ENCODE results near the gene PDCD4. TPM values are rescaled to one million over a fixed set of nuclear protein-coding genes. Genes with fewer than 3 reads are reported as not detected.

Gene PDCD4
- total and polyA plus RNA-seq, 2 of the 8 experiments (the other 6 are each of a cell fraction or from before 2014, with no cell fraction given): 3.3 to 26.8 TPM

DNA sequence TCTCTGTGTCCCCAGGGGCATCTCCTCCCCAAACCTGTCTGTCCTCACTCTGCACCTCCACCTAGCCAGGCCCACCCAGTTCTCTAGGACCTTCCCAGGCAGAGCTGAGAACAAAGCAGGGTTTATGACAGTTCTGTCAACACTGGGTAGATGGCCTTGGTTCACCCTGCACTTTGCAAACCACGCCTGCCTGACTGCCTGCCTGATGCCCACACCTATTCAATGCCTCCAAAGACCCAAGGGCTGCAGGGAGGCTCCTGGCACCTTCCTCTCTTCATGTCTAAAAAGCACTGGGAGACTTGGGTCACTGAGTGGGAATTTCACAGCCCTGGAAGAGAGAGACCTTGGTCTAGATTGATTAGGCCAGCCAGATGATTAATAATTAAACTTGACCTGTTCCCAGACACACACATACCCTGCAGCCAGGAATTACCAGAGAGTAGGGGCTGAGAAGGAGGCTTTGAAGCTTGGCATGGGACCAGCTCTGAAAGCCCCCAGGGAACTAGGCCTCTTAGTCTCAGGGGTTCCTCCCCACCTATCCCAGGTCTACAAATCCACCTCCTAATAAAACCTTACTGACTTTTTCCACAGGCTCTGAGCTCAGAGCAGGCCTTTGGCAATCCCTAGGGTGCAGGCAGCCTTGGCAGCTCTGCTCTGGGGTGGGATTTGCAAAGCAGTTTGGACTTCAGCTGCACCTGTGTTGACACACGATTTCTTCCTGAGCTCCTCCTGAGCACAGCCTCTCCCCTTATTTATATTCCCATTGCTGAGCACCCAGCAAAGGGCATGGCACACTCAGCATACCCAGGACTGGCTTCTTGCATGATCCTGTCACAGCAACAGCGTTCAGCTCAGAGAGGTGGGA lies 25.7 kb upstream of the PDCD4 start:
- H2BK12ac ChIP-seq (ENCODE audit: low read depth, low read length): no peak overlapping the region
- no peak overlapping the region for H3K4me2 ChIP-seq (ENCODE audit: insufficient read depth in 1 of 2, low read depth in 2 of 2, low read length in 2 of 2)
- no peak overlapping the region for H4K91ac ChIP-seq (replicated peaks; ENCODE audit: insufficient read length, low read length)
- CTCF ChIA-PET (ENCODE audit: partially characterized antibody): interaction anchor here (0.8 to 2.1 kb wide), 6 partner anchors 9 to 48 kb away, joined by 3 to 10 read pairs (median 6); no protein-coding TSS in a partner anchor
- H3K23me2 ChIP-seq (ENCODE audit: low read depth, low read length): no peaks in the 10 kb centered on the region
- no peak overlapping the region for H3K27ac ChIP-seq (ENCODE audit: low read depth, low read length)
- no peaks in the 10 kb centered on the region for H4K20me1 ChIP-seq (replicated peaks in 1 of 2; ENCODE audit: control insufficient read depth in 1 of 2, insufficient read depth in 2 of 2, low read length in 2 of 2)
- no peaks in the 10 kb centered on the region for H3K4me1 ChIP-seq (replicated peaks in 1 of 4; ENCODE audit: control insufficient read depth in 3 of 4, insufficient read depth in 4 of 4, low read length in 3 of 4)
- no peak overlapping the region for H2AK5ac ChIP-seq (ENCODE audit: low read depth, low read length)
- H4K8ac ChIP-seq (ENCODE audit: extremely low read depth, insufficient read depth, low read length): 0 out of 2 replicates have a peak overlapping the region, but pooled peaks have one; percentile 29
- H3K18ac ChIP-seq (ENCODE audit: extremely low read depth, low read length): no peak overlapping the region
- H3K9me3 ChIP-seq (ENCODE audit: insufficient read depth in 2 of 2, low read depth in 1 of 2, low read length in 1 of 2): no peaks in the 10 kb centered on the region
- H2BK120ac ChIP-seq (replicated peaks; ENCODE audit: low read depth, low read length): no peak overlapping the region
- H4K5ac ChIP-seq (ENCODE audit: insufficient read length, low read depth, low read length): no peak overlapping the region
- H3K27me3 ChIP-seq (replicated peaks in 1 of 4; ENCODE audit: control insufficient read depth in 3 of 4, extremely low read depth in 1 of 4, insufficient read depth in 3 of 4, low read length in 3 of 4): no peaks in the 10 kb centered on the region
- H3K14ac ChIP-seq (ENCODE audit: insufficient read length): no peak overlapping the region
- no peak overlapping the region for H3K56ac ChIP-seq (replicated peaks; ENCODE audit: insufficient read length, low read depth, low read length)
- no peak for DNase-seq (ENCODE audit: low read depth in 1 of 2, low spot score in 2 of 2)
- no peak overlapping the region for H2BK20ac ChIP-seq (ENCODE audit: low read length)
- POLR2A ChIA-PET (ENCODE audit: partially characterized antibody): interaction anchor here (1.0 kb wide), 1 partner anchor 9 kb away, joined by 3 read pairs; no protein-coding TSS in a partner anchor
- no peaks in the 10 kb centered on the region for H3K36me3 ChIP-seq (ENCODE audit: control insufficient read depth in 2 of 4, insufficient read depth in 4 of 4, low read length in 3 of 4)
- no peak overlapping the region for H3K4me3 ChIP-seq (ENCODE audit: extremely low read depth in 1 of 4, insufficient read depth in 2 of 4, low read depth in 3 of 4, low read length in 4 of 4)
- no peak overlapping the region for H2BK5ac ChIP-seq (ENCODE audit: low read depth, low read length)
- WGBS, 2 experiments (ENCODE audit: extremely low coverage in 1 of 2, insufficient coverage in 1 of 2, insufficient read length in 1 of 2, insufficient replicate concordance in 2 of 2, low coverage in 1 of 2, low lambda C conversion rate in 2 of 2, missing lambda C conversion rate in 1 of 2): 87% methylated on average over 3 of the region's 3 CpGs; no CpG with 5 or more reads in 1 of the 2 experiments
- no peak overlapping the region for H3K4ac ChIP-seq (replicated peaks; ENCODE audit: insufficient read length, low read depth, low read length)
- no peak overlapping the region for H2AFZ ChIP-seq (ENCODE audit: low read length)
- TF ChIP-seq SP4 (IDR thresholded peaks at IDR 0.05; ENCODE audit: low read length) (no peak), KDM1A (IDR thresholded peaks at IDR 0.05; ENCODE audit: borderline replicate concordance, low read length) (no peak), BRCA1 (IDR thresholded peaks at IDR 0.05; ENCODE audit: low read depth, low read length) (no peak), CBX8 (IDR thresholded peaks at IDR 0.05; ENCODE audit: borderline replicate concordance, low read depth, low read length) (no peak), SIN3A (conservative IDR thresholded peaks at IDR 0.05 in 1 of 2, IDR thresholded peaks at IDR 0.05 in 1 of 2; ENCODE audit: low read depth in 1 of 2, low read length in 2 of 2) (no peak), JUND (IDR thresholded peaks at IDR 0.05; ENCODE audit: low read length) (no peak), POLR2A (IDR thresholded peaks at IDR 0.05; ENCODE audit: control extremely low read depth in 1 of 2, low read depth in 2 of 2, low read length in 2 of 2) (no peak)
- no peak for FAIRE-seq
- no peak overlapping the region for H2BK15ac ChIP-seq (ENCODE audit: low read length)
- H3K9ac ChIP-seq (replicated peaks in 1 of 4; ENCODE audit: extremely low read depth in 1 of 4, low read depth in 3 of 4, low read length in 3 of 4): no peak overlapping the region; a peak in 1 of 7 replicates
- no peak overlapping the region for H3K23ac ChIP-seq (ENCODE audit: insufficient read length)
- H3K79me2 ChIP-seq (ENCODE audit: control insufficient read depth in 1 of 2, insufficient read depth in 2 of 2, low read length in 2 of 2): no peaks in the 10 kb centered on the region
- no peaks in the 10 kb centered on the region for H3K79me1 ChIP-seq (ENCODE audit: low read depth, low read length)
